ENCODE results near the gene DAGLB.

DAGLB gene

DNA sequence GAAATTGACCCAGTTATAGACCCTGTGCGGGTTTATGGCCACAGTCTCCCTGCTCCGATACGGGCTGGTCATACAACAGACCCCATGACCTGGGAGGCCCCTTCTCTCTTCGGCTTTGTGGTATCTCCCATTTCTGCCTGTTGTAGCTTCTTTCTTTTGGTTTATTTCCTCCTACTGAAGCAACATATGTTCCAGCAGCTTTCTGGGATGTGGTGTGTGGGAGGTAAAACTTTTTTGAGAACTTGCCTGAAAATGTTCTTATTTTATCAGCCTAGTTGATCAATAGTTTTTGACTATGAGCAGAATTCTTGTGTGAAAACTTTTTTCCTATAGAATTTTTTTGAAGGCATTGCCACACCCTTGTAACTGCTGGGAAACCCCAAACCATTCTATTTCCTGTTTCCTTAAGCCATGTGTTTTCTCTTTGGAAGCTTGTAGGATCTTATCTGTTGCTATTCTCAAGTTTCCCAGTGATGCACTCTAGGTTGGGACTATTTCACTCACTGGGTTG is 80.0 kb downstream of the DAGLB start:
- Histone ChIP-seq H3K4me1 (ENCODE audit: control insufficient read depth, insufficient read depth, low read length) (peaks cover 5% of the 10 kb centered on the region), H3K4me3 (ENCODE audit: low read length) (no peak overlapping the region), H3K9me3 (ENCODE audit: control insufficient read depth, low read length) (no peaks in the 10 kb centered on the region), H3K27me3 (ENCODE audit: control insufficient read depth, insufficient read depth, low read length) (no peaks in the 10 kb centered on the region), H3K36me3 (ENCODE audit: control insufficient read depth, insufficient read depth, low read length) (no peaks in the 10 kb centered on the region), H3K9ac (ENCODE audit: low read length) (no peak overlapping the region)

DNA sequence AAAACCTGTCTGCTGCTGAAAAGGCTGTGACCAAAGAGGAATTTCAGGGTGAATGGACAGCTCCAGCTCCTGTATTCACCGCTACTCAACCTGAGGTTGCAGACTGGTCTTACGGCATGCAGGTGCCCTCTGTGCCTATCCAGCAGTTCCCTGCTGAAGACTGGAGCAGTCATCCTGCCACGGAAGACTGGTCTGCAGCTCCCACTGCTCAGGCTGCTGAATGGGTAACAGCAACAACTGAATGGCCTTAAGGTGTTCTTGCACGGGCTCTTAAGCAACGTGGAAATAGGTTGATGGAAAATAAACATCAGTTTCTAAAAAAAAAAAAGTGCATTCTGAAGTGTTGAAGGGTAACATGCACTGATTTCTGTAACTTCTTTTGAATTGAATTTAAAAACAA is 82.3 kb downstream of the DAGLB start:
- Histone ChIP-seq H3K9me3 (ENCODE audit: control insufficient read depth, low read length) (no peaks in the 10 kb centered on the region), H3K27me3 (ENCODE audit: control insufficient read depth, insufficient read depth, low read length) (no peaks in the 10 kb centered on the region), H3K4me1 (ENCODE audit: control insufficient read depth, insufficient read depth, low read length) (peaks cover 5% of the 10 kb centered on the region), H3K4me3 (ENCODE audit: low read length) (no peak overlapping the region), H3K36me3 (ENCODE audit: control insufficient read depth, insufficient read depth, low read length) (no peaks in the 10 kb centered on the region), H3K9ac (ENCODE audit: low read length) (no peak overlapping the region)

- Histone ChIP-seq H3K27me3 (ENCODE audit: control insufficient read depth, insufficient read depth, low read length) (no peaks in the 10 kb centered on the region), H3K9me3 (ENCODE audit: control insufficient read depth, low read length) (no peaks in the 10 kb centered on the region), H3K4me1 (ENCODE audit: control insufficient read depth, insufficient read depth, low read length) (no peaks in the 10 kb centered on the region), H3K36me3 (ENCODE audit: control insufficient read depth, insufficient read depth, low read length) (no peaks in the 10 kb centered on the region), H3K4me3 (ENCODE audit: low read length) (no peak overlapping the region), H3K9ac (ENCODE audit: low read length) (no peak overlapping the region)
Measured at GRCh38 chr7:6360841-6361240, 86.9 kb downstream of the DAGLB start.

DNA sequence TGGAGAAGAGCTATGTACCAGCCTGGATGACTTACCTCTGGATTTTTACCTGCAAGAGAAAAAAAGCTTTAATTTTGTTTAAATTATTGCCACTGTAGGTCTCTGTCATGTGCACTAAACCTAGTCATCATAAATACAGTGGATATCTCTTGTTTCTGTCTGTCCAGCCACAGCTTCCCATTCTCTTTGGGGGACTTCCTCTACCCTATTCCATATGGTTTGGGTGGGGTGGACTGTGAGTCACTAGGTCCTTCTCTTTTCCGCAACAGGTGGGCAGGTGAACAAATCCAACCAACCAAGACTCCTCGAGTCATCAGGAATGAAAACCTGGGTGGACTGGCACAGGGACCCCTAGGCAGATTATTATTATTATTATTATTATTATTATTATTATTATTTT is 88.0 kb downstream of the DAGLB start:
- Histone ChIP-seq H3K9me3 (ENCODE audit: control insufficient read depth, low read length) (no peaks in the 10 kb centered on the region), H3K4me3 (ENCODE audit: low read length) (no peak overlapping the region), H3K36me3 (ENCODE audit: control insufficient read depth, insufficient read depth, low read length) (no peaks in the 10 kb centered on the region), H3K27me3 (ENCODE audit: control insufficient read depth, insufficient read depth, low read length) (no peaks in the 10 kb centered on the region), H3K4me1 (ENCODE audit: control insufficient read depth, insufficient read depth, low read length) (no peaks in the 10 kb centered on the region), H3K9ac (ENCODE audit: low read length) (no peak overlapping the region)
